Mesenchymal stem cell (in vitro differentiated cells and primary cell): ENCODE data around the gene ZBTB9.
"Not testable (repeated sequence)": the region's sequence is repeated elsewhere in the genome, so short reads cannot be mapped to it uniquely, and the experiment has no call there.

ENCODE experiments used
- DNase-seq: peaks from one replicate; pipeline ENCODE4 v3.0.0-alpha.2; 2013
- H2AFZ ChIP-seq: one replicate; pipeline ENCODE4 v1.6.1; 2013; ENCODE audit warnings: low read depth, mild to moderate bottlenecking, control low read depth, inconsistent platforms, low read length, moderate library complexity
- H2AK5ac ChIP-seq: 2 replicates; pipeline ENCODE4 v1.6.1; 2013; ENCODE audit warnings: low read length, moderate library complexity, mild to moderate bottlenecking, inconsistent platforms; ENCODE audit not compliant: severe bottlenecking
- H2BK120ac ChIP-seq: one replicate; pipeline ENCODE4 v1.6.1; 2013; ENCODE audit warnings: low read depth, mild to moderate bottlenecking, inconsistent platforms, low read length, moderate library complexity
- H2BK12ac ChIP-seq, 2 experiments: one replicate each; pipeline ENCODE4 v1.6.1; 2013; ENCODE audit warnings: inconsistent platforms in 2 of 2, low read length in 2 of 2, mild to moderate bottlenecking in 2 of 2, moderate library complexity in 2 of 2, control low read depth in 1 of 2
- H2BK15ac ChIP-seq: one replicate; pipeline ENCODE4 v1.6.1; 2013; ENCODE audit warnings: mild to moderate bottlenecking, low read depth, inconsistent platforms; ENCODE audit not compliant: poor library complexity, severe bottlenecking
- H2BK5ac ChIP-seq: 2 replicates; pipeline ENCODE4 v1.6.1; 2013; ENCODE audit warnings: low read depth, mild to moderate bottlenecking, low read length, control low read depth, inconsistent platforms; ENCODE audit not compliant: poor library complexity, severe bottlenecking
- H3K14ac ChIP-seq, 2 experiments: one replicate each; pipeline ENCODE4 v1.6.1; 2013; ENCODE audit warnings: inconsistent platforms in 2 of 2, low read length in 2 of 2, control low read depth in 1 of 2, mild to moderate bottlenecking in 1 of 2, moderate library complexity in 1 of 2
- H3K18ac ChIP-seq, 2 experiments: one replicate each; pipeline ENCODE4 v1.6.1; 2013; ENCODE audit warnings: inconsistent platforms in 2 of 2, low read length in 2 of 2, control low read depth in 1 of 2, low read depth in 1 of 2, mild to moderate bottlenecking in 1 of 2
- H3K23ac ChIP-seq, 2 experiments: one replicate each; pipeline ENCODE4 v1.6.1; 2013; ENCODE audit warnings: inconsistent platforms in 2 of 2, low read length in 2 of 2, mild to moderate bottlenecking in 2 of 2, moderate library complexity in 2 of 2, control low read depth in 1 of 2
- H3K27ac ChIP-seq: 2 replicates; pipeline ENCODE4 v1.5.1; 2013; ENCODE audit warnings: mild to moderate bottlenecking, moderate library complexity, low read length, control low read depth, inconsistent platforms; ENCODE audit not compliant: poor library complexity, severe bottlenecking
- H3K27me3 ChIP-seq, 2 experiments: 2 replicates each; pipeline versions ENCODE4 v1.6.1 to v1.7.0; 2013; ENCODE audit warnings: low read length in 2 of 2, mild to moderate bottlenecking in 2 of 2, moderate library complexity in 2 of 2, control low read depth in 1 of 2, inconsistent platforms in 1 of 2; ENCODE audit not compliant: control insufficient read depth in 1 of 2, insufficient read depth in 1 of 2
- H3K36me3 ChIP-seq, 2 experiments: 2 replicates each; pipeline versions ENCODE4 v1.6.1 to v1.7.0; 2013; ENCODE audit warnings: low read length in 2 of 2, control low read depth in 1 of 2, inconsistent platforms in 1 of 2, low read depth in 1 of 2, mild to moderate bottlenecking in 1 of 2; ENCODE audit not compliant: insufficient read depth in 2 of 2, control insufficient read depth in 1 of 2
- H3K4ac ChIP-seq, 2 experiments: one replicate each; pipeline ENCODE4 v1.6.1; 2013; ENCODE audit warnings: inconsistent platforms in 2 of 2, low read length in 2 of 2, mild to moderate bottlenecking in 2 of 2, moderate library complexity in 2 of 2, control low read depth in 1 of 2, low read depth in 1 of 2
- H3K4me1 ChIP-seq: 2 replicates; pipeline ENCODE4 v1.6.1; 2013; ENCODE audit warnings: low read depth, low read length, control low read depth; ENCODE audit not compliant: control insufficient read depth, insufficient read depth
- H3K4me2 ChIP-seq: 2 replicates; pipeline ENCODE4 v1.6.1; 2013; ENCODE audit warnings: low read length, mild to moderate bottlenecking, inconsistent platforms; ENCODE audit not compliant: poor library complexity, severe bottlenecking
- H3K4me3 ChIP-seq, 2 experiments: 2 replicates each; pipeline versions ENCODE4 v1.5.1 to v1.7.0; 2013; ENCODE audit warnings: low read length in 2 of 2, mild to moderate bottlenecking in 2 of 2, control low read depth in 1 of 2, low read depth in 1 of 2; ENCODE audit not compliant: insufficient read depth in 1 of 2
- H3K79me1 ChIP-seq: replicated peaks from 2 replicates; pipeline ENCODE4 v1.6.1; 2013; ENCODE audit warnings: mild to moderate bottlenecking, control low read depth, low read length, inconsistent platforms; ENCODE audit not compliant: poor library complexity, severe bottlenecking
- H3K9ac ChIP-seq: 2 replicates; pipeline ENCODE4 v1.7.0; 2013; ENCODE audit warnings: mild to moderate bottlenecking, low read length, moderate library complexity
- H3K9me3 ChIP-seq: 2 replicates; pipeline ENCODE4 v1.7.0; 2013; ENCODE audit warnings: mild to moderate bottlenecking, low read length; ENCODE audit not compliant: control insufficient read depth
- H4K8ac ChIP-seq: one replicate; pipeline ENCODE4 v1.6.1; 2013; ENCODE audit warnings: inconsistent platforms, mild to moderate bottlenecking, low read length, moderate library complexity
- H4K91ac ChIP-seq: one replicate; pipeline ENCODE4 v1.6.1; 2013; ENCODE audit warnings: mild to moderate bottlenecking, low read length, inconsistent platforms
- WGBS: methylation state at CpG from one replicate; pipeline ENCODE4 v1.1.7; 2013; ENCODE audit warnings: mixed read lengths; 5-methylcytosine and 5-hydroxymethylcytosine counted together

ZBTB9 gene

DNA sequence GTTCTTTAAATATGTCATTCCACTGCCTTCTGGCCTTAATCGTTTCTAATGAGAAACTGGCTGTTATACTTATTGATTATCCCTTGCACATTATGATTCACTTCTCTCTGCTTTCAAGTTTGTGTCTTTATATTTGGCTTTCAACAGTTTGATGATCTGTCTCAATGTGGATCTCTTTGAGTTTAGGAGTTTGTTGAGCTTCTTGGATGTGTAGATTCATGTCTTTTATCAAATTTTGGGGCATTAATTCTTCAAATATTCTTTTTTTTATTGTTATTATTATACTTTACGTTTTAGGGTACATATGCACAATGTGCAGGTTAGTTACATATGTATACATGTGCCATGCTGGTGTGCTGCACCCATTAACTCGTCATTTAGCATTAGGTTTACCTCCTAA is 29.3 kb downstream of the ZBTB9 start:
- Histone ChIP-seq H4K8ac (no peak overlapping the region), H3K27ac (no peak overlapping the region), H3K4me3 (no peak overlapping the region), H3K4ac (no peak overlapping the region), H3K27me3 (peaks cover 10 to 21% of the 10 kb centered on the region in 2 experiments), H2BK120ac (no peak overlapping the region), H3K36me3 (no peaks in the 10 kb centered on the region), H3K79me1 (no peaks in the 10 kb centered on the region), H2BK5ac (no peak overlapping the region), H3K23ac (no peak overlapping the region), H2AFZ (no peak overlapping the region), H2BK12ac (no peak overlapping the region), H4K91ac (no peak overlapping the region), H3K9me3 (peaks cover 8% of the 10 kb centered on the region), H3K9ac (no peak overlapping the region), H3K14ac (no peak overlapping the region), H3K18ac (no peak overlapping the region), H3K4me1 (no peaks in the 10 kb centered on the region), H2BK15ac (no peak overlapping the region), H2AK5ac (no peak overlapping the region), H3K4me2 (no peak overlapping the region)
- no peak for DNase-seq
- no CpG with 5 or more reads among the region's 3 CpGs for WGBS

GRCh38 chr6:33484673-33485262 is 30.4 kb downstream of the ZBTB9 start:
- not testable (repeated sequence) for H2BK5ac ChIP-seq, H2AK5ac ChIP-seq, H4K8ac ChIP-seq, H3K27ac ChIP-seq, H3K79me1 ChIP-seq, H3K4me1 ChIP-seq, H3K23ac ChIP-seq, H3K14ac ChIP-seq, DNase-seq, H3K4ac ChIP-seq, H3K4me2 ChIP-seq, H3K4me3 ChIP-seq, H3K18ac ChIP-seq, H3K9me3 ChIP-seq, H2BK120ac ChIP-seq, H2AFZ ChIP-seq, H2BK15ac ChIP-seq, H4K91ac ChIP-seq, H3K36me3 ChIP-seq, H2BK12ac ChIP-seq, H3K9ac ChIP-seq
- H3K27me3 ChIP-seq: peaks cover 9 to 20% of the 10 kb centered on the region in 2 experiments
- WGBS: no CpG with 5 or more reads among the region's 6 CpGs

DNA sequence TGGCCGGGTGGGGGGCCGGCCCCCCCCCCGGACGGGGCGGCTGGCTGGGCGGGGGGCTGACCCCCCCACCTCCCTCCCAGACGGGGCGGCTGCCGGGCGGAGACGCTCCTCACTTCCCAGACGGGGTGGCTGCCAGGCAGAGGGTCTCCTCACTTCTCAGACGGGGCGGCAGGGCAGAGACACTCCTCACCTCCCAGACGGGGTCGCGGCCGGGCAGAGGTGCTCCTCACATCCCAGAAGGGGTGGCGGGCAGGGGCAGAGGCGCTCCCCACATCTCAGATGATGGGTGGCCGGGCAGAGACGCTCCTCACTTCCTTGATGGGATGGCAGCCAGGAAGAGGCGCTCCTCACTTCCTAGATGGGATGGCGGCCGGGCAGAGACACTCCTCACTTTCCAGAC is 31.3 kb downstream of the ZBTB9 start:
- H3K9ac ChIP-seq, H2BK120ac ChIP-seq, H3K79me1 ChIP-seq, H3K23ac ChIP-seq, H3K18ac ChIP-seq, H2BK12ac ChIP-seq, H3K27ac ChIP-seq, DNase-seq, H3K4ac ChIP-seq, H3K4me3 ChIP-seq, H3K4me2 ChIP-seq, H3K4me1 ChIP-seq, H4K91ac ChIP-seq, H3K14ac ChIP-seq, H2BK5ac ChIP-seq, H2AK5ac ChIP-seq, H4K8ac ChIP-seq, H2BK15ac ChIP-seq, H2AFZ ChIP-seq, H3K9me3 ChIP-seq, H3K36me3 ChIP-seq: not testable (repeated sequence)
- peaks cover 9 to 25% of the 10 kb centered on the region in 2 experiments for H3K27me3 ChIP-seq
- 87% methylated on average over 15 of the region's 25 CpGs for WGBS

GRCh38 chr6:33488339-33488738 is 34.0 kb downstream of the ZBTB9 start:
- 91% methylated on average over 7 of the region's 7 CpGs for WGBS
- Histone ChIP-seq H2AFZ (no peak overlapping the region), H3K4me2 (no peak overlapping the region)

More at GRCh38 chr6:33488339-33488738, 34.0 kb downstream of the ZBTB9 start:
- no peak overlapping the region for H3K4me3 ChIP-seq
- no peak overlapping the region for H3K14ac ChIP-seq
- no peak overlapping the region for H2BK120ac ChIP-seq
- H3K23ac ChIP-seq: no peak overlapping the region
- H4K91ac ChIP-seq: no peak overlapping the region
- H3K27ac ChIP-seq: no peak overlapping the region
- peaks cover 4% of the 10 kb centered on the region for H3K4me1 ChIP-seq
- peaks cover 4% of the 10 kb centered on the region for H3K9me3 ChIP-seq
- H2BK15ac ChIP-seq: no peak overlapping the region
- H3K79me1 ChIP-seq: no peaks in the 10 kb centered on the region
- H3K9ac ChIP-seq: no peak overlapping the region
- no peak for DNase-seq
- no peaks in the 10 kb centered on the region for H3K36me3 ChIP-seq
- H4K8ac ChIP-seq: no peak overlapping the region
- no peak overlapping the region for H2AK5ac ChIP-seq
- H2BK12ac ChIP-seq: no peak overlapping the region
- no peak overlapping the region for H3K4ac ChIP-seq
- peaks cover 9 to 36% of the 10 kb centered on the region in 2 experiments for H3K27me3 ChIP-seq
- H2BK5ac ChIP-seq: no peak overlapping the region
- no peak overlapping the region for H3K18ac ChIP-seq
